GM23338 (cell line): Measurements from ENCODE around the gene TMEM182. TPM values are rescaled to one million over a fixed set of nuclear protein-coding genes. Genes with fewer than 3 reads are reported as not detected.

Experiments
- CREB1 ChIP-seq: fragments of 250-450 bp; sonication (Bioruptor Pico); IDR thresholded peaks from 2 replicates; pipeline ENCODE4 v1.5.0; 2020; ENCODE audit warnings: low read depth, mild to moderate bottlenecking, moderate library complexity
- CTCF ChIP-seq, 2 experiments: fragments of 200-600 bp in 1 of 2; sonication (generic) in 1 of 2; conservative IDR thresholded peaks; 2 replicates each; pipeline versions ENCODE4 v1.5.1 to v1.6.1; 2016 to 2017; ENCODE audit warnings: antibody characterized with exemption in 2 of 2, low read depth in 2 of 2, mild to moderate bottlenecking in 2 of 2, moderate library complexity in 1 of 2
- EZH2 ChIP-seq: fragments of 200-600 bp; sonication (generic); IDR thresholded peaks from one replicate; pipeline ENCODE4 v1.8.0; 2017; ENCODE audit warnings: antibody characterized with exemption, mild to moderate bottlenecking, low read depth; ENCODE audit not compliant: unreplicated experiment
- EZH2phosphoT487 ChIP-seq: fragments of 200-600 bp; sonication (generic); IDR thresholded peaks from one replicate; pipeline ENCODE4 v1.8.1; 2018; ENCODE audit warnings: antibody characterized with exemption; ENCODE audit not compliant: unreplicated experiment
- JUNB ChIP-seq: IDR thresholded peaks from one replicate; pipeline ENCODE4 v1.6.1; 2016; ENCODE audit warnings: antibody characterized with exemption; ENCODE audit not compliant: unreplicated experiment
- NANOG ChIP-seq: IDR thresholded peaks from 2 replicates; pipeline ENCODE4 v1.6.1; 2016; ENCODE audit warnings: antibody characterized with exemption, borderline replicate concordance
- STAT1 ChIP-seq: IDR thresholded peaks from one replicate; pipeline ENCODE4 v1.6.1; 2016; ENCODE audit warnings: antibody characterized with exemption; ENCODE audit not compliant: unreplicated experiment
- ZNF114 ChIP-seq: fragments of 250-450 bp; sonication (Bioruptor Pico); IDR thresholded peaks from 2 replicates; pipeline ENCODE4 v1.5.0; 2020; ENCODE audit warnings: mild to moderate bottlenecking, moderate library complexity
- ZNF331 ChIP-seq: fragments of 250-450 bp; sonication (Bioruptor Pico); IDR thresholded peaks from 2 replicates; pipeline ENCODE4 v1.5.0; 2020; ENCODE audit warnings: low read depth, mild to moderate bottlenecking, moderate library complexity
- polyA plus RNA-seq: library from polyadenylated mRNA; unstranded; fragments of >200 nt; fragmentation: Nextera tagmentation; extraction: Ambion mirVana; gene quantifications from 2 replicates; pipeline ENCODE4 v1.2.1, GENCODE V29; 2016
- total RNA-seq: library from RNA; depleted of rRNA; stranded (reverse); fragments of >200 nt; shearing (Covaris generic); gene quantifications from 2 replicates; pipeline ENCODE4 v1.2.3, GENCODE V29; 2014
- TF ChIP-seq, protein P1 (sequence below): fragments of 250-450 bp; sonication (Bioruptor Pico); IDR thresholded peaks from 2 replicates; pipeline ENCODE4 v1.5.0; 2020; ENCODE audit warnings: mild to moderate bottlenecking, moderate library complexity
- TF ChIP-seq, protein P2 (sequence below): IDR thresholded peaks from 2 replicates; pipeline ENCODE4 v1.6.1; 2016; ENCODE audit warnings: antibody characterized with exemption

Gene TMEM182
- total and polyA plus RNA-seq, 2 experiments from 2014 or later = 5.2 to 7.2 TPM

- TF ChIP-seq, protein P1, sequence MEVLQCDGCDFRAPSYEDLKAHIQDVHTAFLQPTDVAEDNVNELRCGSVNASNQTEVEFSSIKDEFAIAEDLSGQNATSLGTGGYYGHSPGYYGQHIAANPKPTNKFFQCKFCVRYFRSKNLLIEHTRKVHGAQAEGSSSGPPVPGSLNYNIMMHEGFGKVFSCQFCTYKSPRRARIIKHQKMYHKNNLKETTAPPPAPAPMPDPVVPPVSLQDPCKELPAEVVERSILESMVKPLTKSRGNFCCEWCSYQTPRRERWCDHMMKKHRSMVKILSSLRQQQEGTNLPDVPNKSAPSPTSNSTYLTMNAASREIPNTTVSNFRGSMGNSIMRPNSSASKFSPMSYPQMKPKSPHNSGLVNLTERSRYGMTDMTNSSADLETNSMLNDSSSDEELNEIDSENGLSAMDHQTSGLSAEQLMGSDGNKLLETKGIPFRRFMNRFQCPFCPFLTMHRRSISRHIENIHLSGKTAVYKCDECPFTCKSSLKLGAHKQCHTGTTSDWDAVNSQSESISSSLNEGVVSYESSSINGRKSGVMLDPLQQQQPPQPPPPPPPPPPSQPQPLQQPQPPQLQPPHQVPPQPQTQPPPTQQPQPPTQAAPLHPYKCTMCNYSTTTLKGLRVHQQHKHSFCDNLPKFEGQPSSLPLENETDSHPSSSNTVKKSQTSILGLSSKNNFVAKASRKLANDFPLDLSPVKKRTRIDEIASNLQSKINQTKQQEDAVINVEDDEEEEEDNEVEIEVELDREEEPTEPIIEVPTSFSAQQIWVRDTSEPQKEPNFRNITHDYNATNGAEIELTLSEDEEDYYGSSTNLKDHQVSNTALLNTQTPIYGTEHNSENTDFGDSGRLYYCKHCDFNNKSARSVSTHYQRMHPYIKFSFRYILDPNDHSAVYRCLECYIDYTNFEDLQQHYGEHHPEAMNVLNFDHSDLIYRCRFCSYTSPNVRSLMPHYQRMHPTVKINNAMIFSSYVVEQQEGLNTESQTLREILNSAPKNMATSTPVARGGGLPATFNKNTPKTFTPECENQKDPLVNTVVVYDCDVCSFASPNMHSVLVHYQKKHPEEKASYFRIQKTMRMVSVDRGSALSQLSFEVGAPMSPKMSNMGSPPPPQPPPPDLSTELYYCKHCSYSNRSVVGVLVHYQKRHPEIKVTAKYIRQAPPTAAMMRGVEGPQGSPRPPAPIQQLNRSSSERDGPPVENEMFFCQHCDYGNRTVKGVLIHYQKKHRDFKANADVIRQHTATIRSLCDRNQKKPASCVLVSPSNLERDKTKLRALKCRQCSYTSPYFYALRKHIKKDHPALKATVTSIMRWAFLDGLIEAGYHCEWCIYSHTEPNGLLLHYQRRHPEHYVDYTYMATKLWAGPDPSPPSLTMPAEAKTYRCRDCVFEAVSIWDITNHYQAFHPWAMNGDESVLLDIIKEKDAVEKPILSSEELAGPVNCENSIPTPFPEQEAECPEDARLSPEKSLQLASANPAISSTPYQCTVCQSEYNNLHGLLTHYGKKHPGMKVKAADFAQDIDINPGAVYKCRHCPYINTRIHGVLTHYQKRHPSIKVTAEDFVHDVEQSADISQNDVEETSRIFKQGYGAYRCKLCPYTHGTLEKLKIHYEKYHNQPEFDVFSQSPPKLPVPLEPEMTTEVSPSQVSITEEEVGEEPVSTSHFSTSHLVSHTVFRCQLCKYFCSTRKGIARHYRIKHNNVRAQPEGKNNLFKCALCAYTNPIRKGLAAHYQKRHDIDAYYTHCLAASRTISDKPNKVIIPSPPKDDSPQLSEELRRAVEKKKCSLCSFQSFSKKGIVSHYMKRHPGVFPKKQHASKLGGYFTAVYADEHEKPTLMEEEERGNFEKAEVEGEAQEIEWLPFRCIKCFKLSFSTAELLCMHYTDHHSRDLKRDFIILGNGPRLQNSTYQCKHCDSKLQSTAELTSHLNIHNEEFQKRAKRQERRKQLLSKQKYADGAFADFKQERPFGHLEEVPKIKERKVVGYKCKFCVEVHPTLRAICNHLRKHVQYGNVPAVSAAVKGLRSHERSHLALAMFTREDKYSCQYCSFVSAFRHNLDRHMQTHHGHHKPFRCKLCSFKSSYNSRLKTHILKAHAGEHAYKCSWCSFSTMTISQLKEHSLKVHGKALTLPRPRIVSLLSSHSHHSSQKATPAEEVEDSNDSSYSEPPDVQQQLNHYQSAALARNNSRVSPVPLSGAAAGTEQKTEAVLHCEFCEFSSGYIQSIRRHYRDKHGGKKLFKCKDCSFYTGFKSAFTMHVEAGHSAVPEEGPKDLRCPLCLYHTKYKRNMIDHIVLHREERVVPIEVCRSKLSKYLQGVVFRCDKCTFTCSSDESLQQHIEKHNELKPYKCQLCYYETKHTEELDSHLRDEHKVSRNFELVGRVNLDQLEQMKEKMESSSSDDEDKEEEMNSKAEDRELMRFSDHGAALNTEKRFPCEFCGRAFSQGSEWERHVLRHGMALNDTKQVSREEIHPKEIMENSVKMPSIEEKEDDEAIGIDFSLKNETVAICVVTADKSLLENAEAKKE (CRISPR knock-in tag) = no peak
- TF ChIP-seq JUNB = no peak
- TF ChIP-seq ZNF331 (CRISPR knock-in tag) = no peak
- no peak for TF ChIP-seq NANOG
- TF ChIP-seq CREB1 = no peak
- TF ChIP-seq CTCF (conservative IDR thresholded peaks at IDR 0.05; ENCODE audit: low read depth in 2 of 2) = no peak
- TF ChIP-seq, protein P2, sequence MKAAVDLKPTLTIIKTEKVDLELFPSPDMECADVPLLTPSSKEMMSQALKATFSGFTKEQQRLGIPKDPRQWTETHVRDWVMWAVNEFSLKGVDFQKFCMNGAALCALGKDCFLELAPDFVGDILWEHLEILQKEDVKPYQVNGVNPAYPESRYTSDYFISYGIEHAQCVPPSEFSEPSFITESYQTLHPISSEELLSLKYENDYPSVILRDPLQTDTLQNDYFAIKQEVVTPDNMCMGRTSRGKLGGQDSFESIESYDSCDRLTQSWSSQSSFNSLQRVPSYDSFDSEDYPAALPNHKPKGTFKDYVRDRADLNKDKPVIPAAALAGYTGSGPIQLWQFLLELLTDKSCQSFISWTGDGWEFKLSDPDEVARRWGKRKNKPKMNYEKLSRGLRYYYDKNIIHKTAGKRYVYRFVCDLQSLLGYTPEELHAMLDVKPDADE = no peak
- no peak for TF ChIP-seq ZNF114 (CRISPR knock-in tag)
- TF ChIP-seq EZH2phosphoT487 = no peak
- no peak for TF ChIP-seq STAT1
- TF ChIP-seq EZH2 = no peak
Measured at GRCh38 chr2:102772659-102773058, 10.8 kb downstream of the TMEM182 start (continued).
